Liver (tissue), 9 donors: ENCODE data around the gene PLD6. TPM values are rescaled to one million over a fixed set of nuclear protein-coding genes. Genes with fewer than 3 reads are reported as not detected.

Experiments
- DNase-seq: peaks from one replicate; pipeline ENCODE4 v3.0.0-alpha.2; 2017; ENCODE audit warnings: low spot score
- H3K27ac ChIP-seq, 2 donors: one replicate each; pipeline ENCODE4 v1.7.0; 2013; ENCODE audit warnings: inconsistent platforms in 2 of 2, low read length in 2 of 2, control low read depth in 1 of 2, low read depth in 1 of 2, mild to moderate bottlenecking in 1 of 2
- H3K27me3 ChIP-seq, 4 donors: one replicate each; pipeline versions ENCODE4 v1.6.1 to v1.7.0; 2013; ENCODE audit warnings: low read length in 3 of 4, inconsistent platforms in 1 of 4, mild to moderate bottlenecking in 1 of 4, moderate library complexity in 1 of 4; ENCODE audit not compliant: control insufficient read depth in 4 of 4, insufficient read depth in 4 of 4
- H3K36me3 ChIP-seq, 4 donors: one replicate each; pipeline versions ENCODE4 v1.6.1 to v1.7.0; 2013; ENCODE audit warnings: low read length in 3 of 4, mild to moderate bottlenecking in 3 of 4, low read depth in 1 of 4, moderate library complexity in 1 of 4; ENCODE audit not compliant: control insufficient read depth in 4 of 4, insufficient read depth in 3 of 4
- H3K4me1 ChIP-seq, 4 donors: one replicate each; pipeline versions ENCODE4 v1.6.1 to v1.7.0; 2013; ENCODE audit warnings: low read length in 3 of 4, mild to moderate bottlenecking in 3 of 4, moderate library complexity in 1 of 4; ENCODE audit not compliant: control insufficient read depth in 4 of 4, insufficient read depth in 4 of 4
- H3K4me3 ChIP-seq, 3 donors: one replicate each; pipeline versions ENCODE4 v1.6.1 to v1.7.0; 2013; ENCODE audit warnings: low read length in 3 of 3, control low read depth in 1 of 3, low read depth in 1 of 3, mild to moderate bottlenecking in 1 of 3
- H3K9ac ChIP-seq, 2 donors: one replicate each; pipeline ENCODE4 v1.7.0; 2013; ENCODE audit warnings: low read length in 2 of 2, mild to moderate bottlenecking in 2 of 2, moderate library complexity in 2 of 2, control low read depth in 1 of 2, low read depth in 1 of 2
- H3K9me3 ChIP-seq, 4 donors: one replicate each; pipeline versions ENCODE4 v1.6.1 to v1.7.0; 2013; ENCODE audit warnings: low read length in 3 of 4; ENCODE audit not compliant: control insufficient read depth in 4 of 4
- ATF3 ChIP-seq: IDR thresholded peaks from 2 replicates; pipeline ENCODE4 v1.6.1; 2016; ENCODE audit warnings: antibody characterized with exemption
- CTCF ChIP-seq: fragments of 150-350 bp; IDR thresholded peaks from 2 replicates; pipeline ENCODE4 v1.5.1; 2017; ENCODE audit warnings: improper control_type of control experiment, low read depth, low read length; ENCODE audit not compliant: missing input control
- EGR1 ChIP-seq, 2 donors: IDR thresholded peaks; 2 replicates each; pipeline ENCODE4 v1.6.1; 2016 to 2018; ENCODE audit warnings: antibody characterized with exemption in 2 of 2, low read depth in 2 of 2
- FOXA1 ChIP-seq: IDR thresholded peaks from 2 replicates; pipeline ENCODE4 v1.6.1; 2016; ENCODE audit warnings: antibody characterized with exemption
- FOXA2 ChIP-seq: IDR thresholded peaks from 2 replicates; pipeline ENCODE4 v1.6.1; 2016; ENCODE audit warnings: antibody characterized with exemption
- GABPA ChIP-seq, 2 donors: IDR thresholded peaks in 1 of 2; conservative IDR thresholded peaks in 1 of 2; 2 replicates each; pipeline ENCODE4 v1.6.1; 2016; ENCODE audit warnings: antibody characterized with exemption in 2 of 2, mild to moderate bottlenecking in 1 of 2, moderate library complexity in 1 of 2
- HNF4A ChIP-seq, 2 donors: conservative IDR thresholded peaks; 2 replicates each; pipeline ENCODE4 v1.6.1; 2016; ENCODE audit warnings: antibody characterized with exemption in 2 of 2, mild to moderate bottlenecking in 2 of 2
- HNF4G ChIP-seq: IDR thresholded peaks from 2 replicates; pipeline ENCODE4 v1.6.1; 2016; ENCODE audit warnings: antibody characterized with exemption
- JUND ChIP-seq, 2 donors: IDR thresholded peaks; 2 replicates each; pipeline ENCODE4 v1.6.1; 2016; ENCODE audit warnings: antibody characterized with exemption in 2 of 2
- MAX ChIP-seq: IDR thresholded peaks from 2 replicates; pipeline ENCODE4 v1.6.1; 2016; ENCODE audit warnings: antibody characterized with exemption
- NR2F2 ChIP-seq: IDR thresholded peaks from 2 replicates; pipeline ENCODE4 v1.6.1; 2016; ENCODE audit warnings: antibody characterized with exemption
- RAD21 ChIP-seq, 2 donors: IDR thresholded peaks; 2 replicates each; pipeline ENCODE4 v1.6.1; 2016; ENCODE audit warnings: antibody characterized with exemption in 2 of 2, mild to moderate bottlenecking in 2 of 2
- REST ChIP-seq: IDR thresholded peaks from 2 replicates; pipeline ENCODE4 v1.6.1; 2016; ENCODE audit warnings: antibody characterized with exemption, mild to moderate bottlenecking
- RXRA ChIP-seq, 2 donors: IDR thresholded peaks; 2 replicates each; pipeline ENCODE4 v1.6.1; 2017 to 2018; ENCODE audit warnings: antibody characterized with exemption in 2 of 2, mild to moderate bottlenecking in 1 of 2
- SP1 ChIP-seq: IDR thresholded peaks from 2 replicates; pipeline ENCODE4 v1.6.1; 2018; ENCODE audit warnings: antibody characterized with exemption, mild to moderate bottlenecking
- TAF1 ChIP-seq: conservative IDR thresholded peaks from 2 replicates; pipeline ENCODE4 v1.6.1; 2016; ENCODE audit warnings: antibody characterized with exemption, mild to moderate bottlenecking
- YY1 ChIP-seq: IDR thresholded peaks from 2 replicates; pipeline ENCODE4 v1.6.1; 2016; ENCODE audit warnings: antibody characterized with exemption, mild to moderate bottlenecking
- ZBTB33 ChIP-seq: IDR thresholded peaks from 2 replicates; pipeline ENCODE4 v1.6.1; 2016; ENCODE audit warnings: antibody characterized with exemption
- WGBS: extraction: QIAGEN DNeasy Blood & Tissue Kit; methylation state at CpG from one replicate; pipeline ENCODE4 v1.1.7; 2013; 5-methylcytosine and 5-hydroxymethylcytosine counted together
- polyA plus RNA-seq, 2 donors: library from polyadenylated mRNA; stranded (reverse) in 1 of 2; unstranded in 1 of 2; fragments of 200-250 nt in 1 of 2; fragments of >200 nt in 1 of 2; fragmentation: Nextera tagmentation in 1 of 2; extraction: Ambion mirVana in 1 of 2; gene quantifications; one replicate each; pipeline versions ENCODE4 v1.2.1 to v1.2.3, GENCODE V29; 2013 to 2015
- total RNA-seq, 2 donors: library from RNA; depleted of rRNA; stranded (reverse); fragments of >200 nt; gene quantifications; one replicate each; pipeline ENCODE4 v1.2.3, GENCODE V29; 2014
- donor health status: healthy.
- donor health status: healthy.
- donor health status: healthy.
- donor health status: healthy.
- donor health status: healthy.

Gene PLD6
- total and polyA plus RNA-seq, 4 donors, result 1.2 to 2.3 (median 1.5) TPM

- Histone ChIP-seq H3K27me3 (no peaks in the 10 kb centered on the region), H3K9ac (no peak overlapping the region), H3K9me3 (no peaks in the 10 kb centered on the region), H3K36me3 (peaks cover 0 to 12% (median 1%) of the 10 kb centered on the region in 4 donors), H3K4me1 (peaks cover 0 to 10% (median 1%) of the 10 kb centered on the region in 4 donors), H3K4me3 (no peak overlapping the region), H3K27ac (no peak overlapping the region)
- TF ChIP-seq YY1 (no peak), GABPA (IDR thresholded peaks at IDR 0.05 in 1 of 2, conservative IDR thresholded peaks at IDR 0.05 in 1 of 2) (no peak), RAD21 (IDR thresholded peaks at IDR 0.05) (no peak), JUND (IDR thresholded peaks at IDR 0.05) (peak in 1 of 2 donors; percentile 74), CTCF (no peak), SP1 (no peak), HNF4G (no peak)
- 82% methylated on average over 11 of the region's 11 CpGs for WGBS
- DNase-seq, result no peak
Observed at GRCh38 chr17:17191346-17191792, 14.8 kb downstream of the PLD6 start.

- Histone ChIP-seq H3K27ac (no peak overlapping the region), H3K4me3 (no peak overlapping the region), H3K9ac (no peak overlapping the region), H3K4me1 (peaks cover 0 to 7% (median 0%) of the 10 kb centered on the region in 4 donors), H3K27me3 (no peaks in the 10 kb centered on the region), H3K36me3 (peaks cover 0 to 12% (median 1%) of the 10 kb centered on the region in 4 donors), H3K9me3 (no peaks in the 10 kb centered on the region)
- TF ChIP-seq RXRA (IDR thresholded peaks at IDR 0.05) (no peak), FOXA1 (no peak), JUND (IDR thresholded peaks at IDR 0.05) (no peak), HNF4G (no peak), SP1 (no peak), YY1 (no peak), CTCF (no peak), MAX (no peak), ATF3 (no peak), ZBTB33 (no peak), NR2F2 (no peak), TAF1 (no peak), HNF4A (conservative IDR thresholded peaks at IDR 0.05) (no peak), GABPA (IDR thresholded peaks at IDR 0.05 in 1 of 2, conservative IDR thresholded peaks at IDR 0.05 in 1 of 2) (no peak), REST (no peak), FOXA2 (no peak), EGR1 (IDR thresholded peaks at IDR 0.05; ENCODE audit: low read depth in 2 of 2) (no peak)
- DNase-seq, result no peak
- WGBS, result 77% methylated on average over 7 of the region's 7 CpGs
Observed at GRCh38 chr17:17190188-17190587, 15.9 kb downstream of the PLD6 start.
